ENCODE results near the gene PHF12. TPM values are rescaled to one million over a fixed set of nuclear protein-coding genes. Genes with fewer than 3 reads are reported as not detected.

The PHF12 gene
- total RNA-seq, 1 experiment from 2014 or later = 79.1 TPM

- POLR2A ChIA-PET = no interaction called here
Observed at GRCh38 chr17:28892024-28892423, 59.3 kb downstream of the PHF12 start.

GRCh38 chr17:28891201-28891600, 60.1 kb downstream of the PHF12 start:
- DNase-seq (ENCODE audit: low read depth, low spot score) (no peak), ATAC-seq (no peak; the same call in 1 of the 2 replicates)
- H3K4me3 ChIP-seq (ENCODE audit: low read depth in 2 of 2, low read length in 2 of 2) = no peak overlapping the region
- no peaks in the 10 kb centered on the region for H3K27me3 ChIP-seq (ENCODE audit: control insufficient read depth, insufficient read depth, low read length)
- TF ChIP-seq, protein P1, sequence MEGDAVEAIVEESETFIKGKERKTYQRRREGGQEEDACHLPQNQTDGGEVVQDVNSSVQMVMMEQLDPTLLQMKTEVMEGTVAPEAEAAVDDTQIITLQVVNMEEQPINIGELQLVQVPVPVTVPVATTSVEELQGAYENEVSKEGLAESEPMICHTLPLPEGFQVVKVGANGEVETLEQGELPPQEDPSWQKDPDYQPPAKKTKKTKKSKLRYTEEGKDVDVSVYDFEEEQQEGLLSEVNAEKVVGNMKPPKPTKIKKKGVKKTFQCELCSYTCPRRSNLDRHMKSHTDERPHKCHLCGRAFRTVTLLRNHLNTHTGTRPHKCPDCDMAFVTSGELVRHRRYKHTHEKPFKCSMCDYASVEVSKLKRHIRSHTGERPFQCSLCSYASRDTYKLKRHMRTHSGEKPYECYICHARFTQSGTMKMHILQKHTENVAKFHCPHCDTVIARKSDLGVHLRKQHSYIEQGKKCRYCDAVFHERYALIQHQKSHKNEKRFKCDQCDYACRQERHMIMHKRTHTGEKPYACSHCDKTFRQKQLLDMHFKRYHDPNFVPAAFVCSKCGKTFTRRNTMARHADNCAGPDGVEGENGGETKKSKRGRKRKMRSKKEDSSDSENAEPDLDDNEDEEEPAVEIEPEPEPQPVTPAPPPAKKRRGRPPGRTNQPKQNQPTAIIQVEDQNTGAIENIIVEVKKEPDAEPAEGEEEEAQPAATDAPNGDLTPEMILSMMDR (IDR thresholded peaks at IDR 0.05) = no peak
- TF ChIP-seq, protein P2, sequence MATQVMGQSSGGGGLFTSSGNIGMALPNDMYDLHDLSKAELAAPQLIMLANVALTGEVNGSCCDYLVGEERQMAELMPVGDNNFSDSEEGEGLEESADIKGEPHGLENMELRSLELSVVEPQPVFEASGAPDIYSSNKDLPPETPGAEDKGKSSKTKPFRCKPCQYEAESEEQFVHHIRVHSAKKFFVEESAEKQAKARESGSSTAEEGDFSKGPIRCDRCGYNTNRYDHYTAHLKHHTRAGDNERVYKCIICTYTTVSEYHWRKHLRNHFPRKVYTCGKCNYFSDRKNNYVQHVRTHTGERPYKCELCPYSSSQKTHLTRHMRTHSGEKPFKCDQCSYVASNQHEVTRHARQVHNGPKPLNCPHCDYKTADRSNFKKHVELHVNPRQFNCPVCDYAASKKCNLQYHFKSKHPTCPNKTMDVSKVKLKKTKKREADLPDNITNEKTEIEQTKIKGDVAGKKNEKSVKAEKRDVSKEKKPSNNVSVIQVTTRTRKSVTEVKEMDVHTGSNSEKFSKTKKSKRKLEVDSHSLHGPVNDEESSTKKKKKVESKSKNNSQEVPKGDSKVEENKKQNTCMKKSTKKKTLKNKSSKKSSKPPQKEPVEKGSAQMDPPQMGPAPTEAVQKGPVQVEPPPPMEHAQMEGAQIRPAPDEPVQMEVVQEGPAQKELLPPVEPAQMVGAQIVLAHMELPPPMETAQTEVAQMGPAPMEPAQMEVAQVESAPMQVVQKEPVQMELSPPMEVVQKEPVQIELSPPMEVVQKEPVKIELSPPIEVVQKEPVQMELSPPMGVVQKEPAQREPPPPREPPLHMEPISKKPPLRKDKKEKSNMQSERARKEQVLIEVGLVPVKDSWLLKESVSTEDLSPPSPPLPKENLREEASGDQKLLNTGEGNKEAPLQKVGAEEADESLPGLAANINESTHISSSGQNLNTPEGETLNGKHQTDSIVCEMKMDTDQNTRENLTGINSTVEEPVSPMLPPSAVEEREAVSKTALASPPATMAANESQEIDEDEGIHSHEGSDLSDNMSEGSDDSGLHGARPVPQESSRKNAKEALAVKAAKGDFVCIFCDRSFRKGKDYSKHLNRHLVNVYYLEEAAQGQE (IDR thresholded peaks at IDR 0.05; ENCODE audit: insufficient read depth in 1 of 2, low read depth in 2 of 2, low read length in 1 of 2) = no peak
- TF ChIP-seq TCF7L2 (IDR thresholded peaks at IDR 0.05; ENCODE audit: low read depth, low read length) (no peak), POLR2AphosphoS5 (IDR thresholded peaks at IDR 0.05; ENCODE audit: low read depth, low read length) (no peak), SIN3A (IDR thresholded peaks at IDR 0.05; ENCODE audit: borderline replicate concordance, insufficient read depth, low read depth, low read length) (no peak)
- in situ Hi-C loops (cut with HindIII; ENCODE audit: low pct_unique_long_range_greater_than_20kb, low sequenced_read_pairs) (no loop called here), intact Hi-C loops (cut with micrococcal nuclease; ENCODE audit: unreplicated experiment) (no loop called here)
- ChIA-PET POLR2A (no interaction called here), CTCF (interaction anchor here (1.1 kb wide), 1 partner anchor 127 kb away, joined by 3 read pairs; no protein-coding TSS in a partner anchor)
- H3K27ac ChIP-seq (ENCODE audit: low read length) = no peak overlapping the region
- peaks cover 3% of the 10 kb centered on the region for H3K4me1 ChIP-seq (ENCODE audit: control insufficient read depth, insufficient read depth, low read length)
- no peaks in the 10 kb centered on the region for H3K9me3 ChIP-seq (ENCODE audit: control insufficient read depth, insufficient read depth, low read depth, low read length)
- H3K36me3 ChIP-seq (ENCODE audit: control insufficient read depth, insufficient read depth, low read length) = no peaks in the 10 kb centered on the region
- BruUV-seq (replicated peaks) = no TSS peak

More at GRCh38 chr17:28892024-28892423, 59.3 kb downstream of the PHF12 start:
- TF ChIP-seq TCF7L2 (IDR thresholded peaks at IDR 0.05; ENCODE audit: low read depth, low read length) = no peak
- TF ChIP-seq, protein P2 (IDR thresholded peaks at IDR 0.05; ENCODE audit: insufficient read depth in 1 of 2, low read depth in 2 of 2, low read length in 1 of 2) = no peak
- TF ChIP-seq POLR2AphosphoS5 (IDR thresholded peaks at IDR 0.05; ENCODE audit: low read depth, low read length) = no peak
- TF ChIP-seq SIN3A (IDR thresholded peaks at IDR 0.05; ENCODE audit: borderline replicate concordance, insufficient read depth, low read depth, low read length) = no peak
- TF ChIP-seq, protein P1 (IDR thresholded peaks at IDR 0.05) = no peak
- Histone ChIP-seq H3K9me3 (ENCODE audit: control insufficient read depth, insufficient read depth, low read depth, low read length) (no peaks in the 10 kb centered on the region), H3K4me3 (ENCODE audit: low read depth in 2 of 2, low read length in 2 of 2) (no peak overlapping the region), H3K27ac (ENCODE audit: low read length) (no peak overlapping the region), H3K27me3 (ENCODE audit: control insufficient read depth, insufficient read depth, low read length) (no peaks in the 10 kb centered on the region), H3K36me3 (ENCODE audit: control insufficient read depth, insufficient read depth, low read length) (no peaks in the 10 kb centered on the region; the same call in 1 of the 2 replicates), H3K4me1 (ENCODE audit: control insufficient read depth, insufficient read depth, low read length) (peaks cover 8% of the 10 kb centered on the region)
- CTCF ChIA-PET = interaction anchor here (0.9 kb wide), 1 partner anchor 62 kb away, joined by 6 read pairs; no protein-coding TSS in a partner anchor
- in situ Hi-C loops (cut with HindIII; ENCODE audit: low pct_unique_long_range_greater_than_20kb, low sequenced_read_pairs) = no loop called here
- no peak for DNase-seq (ENCODE audit: low read depth, low spot score)
- intact Hi-C loops (cut with micrococcal nuclease; ENCODE audit: unreplicated experiment) = no loop called here
- ATAC-seq = no peak
- BruUV-seq (replicated peaks) = no TSS peak
